ENCODE measurements around the gene HS3ST4. TPM values are rescaled to one million over a fixed set of nuclear protein-coding genes. Genes with fewer than 3 reads are reported as not detected.

HS3ST4 gene
- total RNA-seq, 1 experiment from 2014 or later, result not detected

- TF ChIP-seq MAX (IDR thresholded peaks at IDR 0.05), result no peak
- TF ChIP-seq, protein P1, sequence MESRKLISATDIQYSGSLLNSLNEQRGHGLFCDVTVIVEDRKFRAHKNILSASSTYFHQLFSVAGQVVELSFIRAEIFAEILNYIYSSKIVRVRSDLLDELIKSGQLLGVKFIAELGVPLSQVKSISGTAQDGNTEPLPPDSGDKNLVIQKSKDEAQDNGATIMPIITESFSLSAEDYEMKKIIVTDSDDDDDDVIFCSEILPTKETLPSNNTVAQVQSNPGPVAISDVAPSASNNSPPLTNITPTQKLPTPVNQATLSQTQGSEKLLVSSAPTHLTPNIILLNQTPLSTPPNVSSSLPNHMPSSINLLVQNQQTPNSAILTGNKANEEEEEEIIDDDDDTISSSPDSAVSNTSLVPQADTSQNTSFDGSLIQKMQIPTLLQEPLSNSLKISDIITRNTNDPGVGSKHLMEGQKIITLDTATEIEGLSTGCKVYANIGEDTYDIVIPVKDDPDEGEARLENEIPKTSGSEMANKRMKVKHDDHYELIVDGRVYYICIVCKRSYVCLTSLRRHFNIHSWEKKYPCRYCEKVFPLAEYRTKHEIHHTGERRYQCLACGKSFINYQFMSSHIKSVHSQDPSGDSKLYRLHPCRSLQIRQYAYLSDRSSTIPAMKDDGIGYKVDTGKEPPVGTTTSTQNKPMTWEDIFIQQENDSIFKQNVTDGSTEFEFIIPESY (IDR thresholded peaks at IDR 0.05; ENCODE audit: extremely low read depth, insufficient replicate concordance, low read length), result no peak
- TF ChIP-seq EZH2 (IDR thresholded peaks at IDR 0.05), result no peak
- no peak for TF ChIP-seq SP1 (IDR thresholded peaks at IDR 0.05; ENCODE audit: low read depth)
- TF ChIP-seq RAD21 (IDR thresholded peaks at IDR 0.05; ENCODE audit: low read depth), result no peak
- no peak for TF ChIP-seq JUND (IDR thresholded peaks at IDR 0.05)
- no peak for TF ChIP-seq ZFX (IDR thresholded peaks at IDR 0.05)
- TF ChIP-seq FOSL1 (IDR thresholded peaks at IDR 0.05; ENCODE audit: low read depth), result no peak
- no peak for TF ChIP-seq YY1 (IDR thresholded peaks at IDR 0.05; ENCODE audit: extremely low read depth, insufficient replicate concordance, low read depth, low read length)
- TF ChIP-seq ATF3 (IDR thresholded peaks at IDR 0.05), result no peak
- no peak for TF ChIP-seq EZH2phosphoT487 (IDR thresholded peaks at IDR 0.05; ENCODE audit: borderline replicate concordance)
Measured at GRCh38 chr16:25910971-25911370, 219.2 kb downstream of the HS3ST4 start (continued).

- H4K20me1 ChIP-seq (ENCODE audit: insufficient read depth), result no peaks in the 10 kb centered on the region
- no peak overlapping the region for H3K4me2 ChIP-seq (ENCODE audit: low read length)
- H3K36me3 ChIP-seq (ENCODE audit: control insufficient read depth in 1 of 2, insufficient read depth in 2 of 2, low read length in 2 of 2), result no peaks in the 10 kb centered on the region
- POLR2A ChIA-PET, result no interaction called here
- H2AFZ ChIP-seq (ENCODE audit: low read depth, low read length, poor library complexity, severe bottlenecking), result no peak overlapping the region
- CTCF ChIA-PET, result no interaction called here
- no peak for ATAC-seq
- no peaks in the 10 kb centered on the region for H3K27me3 ChIP-seq (ENCODE audit: insufficient read depth, low read length)
- peaks cover 0 to 9% of the 10 kb centered on the region in 2 experiments; a peak in 1 of 4 replicates for H3K9me3 ChIP-seq (ENCODE audit: control insufficient read depth in 1 of 2, insufficient read depth in 1 of 2, low read depth in 1 of 2, low read length in 2 of 2)
- no peak overlapping the region for H3K9ac ChIP-seq (ENCODE audit: low read length)
- intact Hi-C loops (cut with micrococcal nuclease), result no loop called here
- no peak overlapping the region for H3K27ac ChIP-seq (ENCODE audit: low read depth, low read length)
- H3K4me1 ChIP-seq (ENCODE audit: control insufficient read depth in 1 of 2, insufficient read depth in 2 of 2, low read length in 2 of 2), result no peaks in the 10 kb centered on the region
- H3K79me2 ChIP-seq (ENCODE audit: insufficient read depth, low read length), result no peaks in the 10 kb centered on the region
- RAD21 ChIA-PET (ENCODE audit: low non-redundant PET in 1 of 2, low total read pairs in 2 of 2, uncharacterized antibody in 2 of 2, unreplicated experiment in 2 of 2), result no interaction called here
- H3K9me2 ChIP-seq (ENCODE audit: insufficient read depth), result no peaks in the 10 kb centered on the region
- BruUV-seq (replicated peaks), result no TSS peak
- H3K4me3 ChIP-seq (replicated peaks in 1 of 2; ENCODE audit: low read depth in 1 of 2, low read length in 2 of 2), result no peak overlapping the region
- TF ChIP-seq FOSL1 (IDR thresholded peaks at IDR 0.05; ENCODE audit: low read depth), result no peak
- no peak for TF ChIP-seq ZNF274 (IDR thresholded peaks at IDR 0.05; ENCODE audit: low read depth, low read length)
- TF ChIP-seq POLR2AphosphoS5 (IDR thresholded peaks at IDR 0.05; ENCODE audit: low read depth, low read length), result no peak
- TF ChIP-seq TCF7L2 (IDR thresholded peaks at IDR 0.05; ENCODE audit: borderline replicate concordance, extremely low read depth, insufficient read depth, insufficient read length), result no peak
- no peak for TF ChIP-seq CBX3 (IDR thresholded peaks at IDR 0.05; ENCODE audit: low read depth)
- no peak for TF ChIP-seq JUND (IDR thresholded peaks at IDR 0.05)
- TF ChIP-seq, protein P1 (IDR thresholded peaks at IDR 0.05; ENCODE audit: extremely low read depth, insufficient replicate concordance, low read length), result no peak
- TF ChIP-seq SP1 (IDR thresholded peaks at IDR 0.05; ENCODE audit: low read depth), result no peak
- no peak for TF ChIP-seq EGR1 (IDR thresholded peaks at IDR 0.05; ENCODE audit: low read depth)
- no peak for TF ChIP-seq ZFX (IDR thresholded peaks at IDR 0.05)
- no peak for DNase-seq (ENCODE audit: low read depth, low spot score)
Measured at GRCh38 chr16:25912321-25912720, 220.6 kb downstream of the HS3ST4 start.

Measured in HCT116 (cell line).